H1 (cell line): ENCODE results near the gene GJB4. TPM values are rescaled to one million over a fixed set of nuclear protein-coding genes. Genes with fewer than 3 reads are reported as not detected.

ENCODE experiments used
- CTCF ChIA-PET: fragments of 300-600 bp; sonication (Branson Sonifier 250); formaldehyde crosslinking; loops from one replicate; lab custom pipeline; 2021; ENCODE audit not compliant: partially characterized antibody; lab: Charles Lee
- POLR2A ChIA-PET: fragments of 300-600 bp; sonication (Branson Sonifier 250); formaldehyde crosslinking; loops from one replicate; lab custom pipeline; 2021; ENCODE audit warnings: inconsistent platforms; ENCODE audit not compliant: partially characterized antibody; lab: Charles Lee
- DNase-seq, 2 experiments: peaks; one replicate each; pipeline versions ENCODE4 v3.0.0 to v3.0.0-alpha.2; 2010 to 2022; ENCODE audit warnings: low spot score in 2 of 2, low read depth in 1 of 2, mixed read lengths in 1 of 2
- FAIRE-seq: peaks from 2 replicates; lab custom pipeline; 2011; peaks lifted over from hg19 to GRCh38; lab: Jason Lieb, UNC
- H2AFZ ChIP-seq: 2 replicates; pipeline ENCODE4 v1.8.1; 2012; ENCODE audit warnings: low read length, inconsistent platforms
- H2AK5ac ChIP-seq: 2 replicates; pipeline ENCODE4 v1.6.1; 2013; ENCODE audit warnings: low read depth, low read length
- H2BK120ac ChIP-seq: replicated peaks from 2 replicates; pipeline ENCODE3; 2013; ENCODE audit warnings: low read depth, low read length, inconsistent platforms
- H2BK12ac ChIP-seq: 2 replicates; pipeline ENCODE4 v1.6.1; 2013; ENCODE audit warnings: low read depth, low read length
- H2BK15ac ChIP-seq: 2 replicates; pipeline ENCODE4 v1.6.1; 2013; ENCODE audit warnings: low read length
- H2BK20ac ChIP-seq: 2 replicates; pipeline ENCODE4 v1.6.1; 2013; ENCODE audit warnings: low read length
- H2BK5ac ChIP-seq: 2 replicates; pipeline ENCODE4 v1.6.1; 2013; ENCODE audit warnings: low read depth, low read length
- H3K14ac ChIP-seq: 2 replicates; pipeline ENCODE4 v1.6.1; 2013; ENCODE audit warnings: inconsistent platforms; ENCODE audit not compliant: insufficient read length
- H3K18ac ChIP-seq: 2 replicates; pipeline ENCODE4 v1.6.1; 2013; ENCODE audit warnings: low read length; ENCODE audit errors: extremely low read depth
- H3K23ac ChIP-seq: 2 replicates; pipeline ENCODE4 v1.6.1; 2013; ENCODE audit warnings: inconsistent platforms; ENCODE audit not compliant: insufficient read length
- H3K23me2 ChIP-seq: 2 replicates; pipeline ENCODE4 v1.6.1; 2013; ENCODE audit warnings: low read depth, low read length
- H3K27ac ChIP-seq: 2 replicates; pipeline ENCODE4 v1.6.1; 2011; ENCODE audit warnings: low read depth, low read length, inconsistent platforms
- H3K27me3 ChIP-seq, 4 experiments: replicated peaks in 1 of 4; 1 replicate in 1 of 4; 2 replicates in 3 of 4; pipeline versions ENCODE4 v1.6.1 to v1.8.1; 2011 to 2013; ENCODE audit warnings: low read length in 3 of 4, mild to moderate bottlenecking in 3 of 4, inconsistent platforms in 2 of 4, mixed read lengths in 2 of 4, moderate library complexity in 1 of 4; ENCODE audit not compliant: control insufficient read depth in 3 of 4, insufficient read depth in 3 of 4; ENCODE audit errors: extremely low read depth in 1 of 4
- H3K36me3 ChIP-seq, 4 experiments: 2 replicates each; pipeline versions ENCODE4 v1.6.1 to v1.8.1; 2011 to 2013; ENCODE audit warnings: mild to moderate bottlenecking in 4 of 4, low read length in 3 of 4, moderate library complexity in 2 of 4, control low read depth in 1 of 4, inconsistent platforms in 1 of 4; ENCODE audit not compliant: insufficient read depth in 4 of 4, control insufficient read depth in 2 of 4
- H3K4ac ChIP-seq: replicated peaks from 2 replicates; pipeline ENCODE3; 2013; ENCODE audit warnings: low read length, low read depth, mixed read lengths, inconsistent platforms; ENCODE audit not compliant: insufficient read length
- H3K4me1 ChIP-seq, 4 experiments: replicated peaks in 1 of 4; 1 replicate in 1 of 4; 2 replicates in 3 of 4; pipeline versions ENCODE4 v1.6.1 to v1.8.1; 2011 to 2013; ENCODE audit warnings: low read length in 3 of 4, inconsistent platforms in 2 of 4, mixed read lengths in 1 of 4; ENCODE audit not compliant: insufficient read depth in 4 of 4, control insufficient read depth in 3 of 4
- H3K4me2 ChIP-seq, 2 experiments: 2 replicates each; pipeline versions ENCODE4 v1.6.1 to v1.8.1; 2011 to 2013; ENCODE audit warnings: low read depth in 2 of 2, low read length in 2 of 2, control low read depth in 1 of 2, inconsistent platforms in 1 of 2, mild to moderate bottlenecking in 1 of 2; ENCODE audit not compliant: insufficient read depth in 1 of 2
- H3K4me3 ChIP-seq, 4 experiments: fragments of 200-600, 300-600 bp in 1 of 4; sonication (generic), shearing (Covaris generic), sonication (Bioruptor Twin) in 1 of 4; 2 replicates each; pipeline versions ENCODE4 v1.5.1 to v1.8.1; 2011 to 2016; ENCODE audit warnings: low read length in 4 of 4, low read depth in 3 of 4, control low read depth in 2 of 4, inconsistent platforms in 2 of 4, mild to moderate bottlenecking in 2 of 4, mixed read lengths in 1 of 4, moderate library complexity in 1 of 4; ENCODE audit not compliant: insufficient read depth in 2 of 4; ENCODE audit errors: extremely low read depth in 1 of 4
- H3K56ac ChIP-seq: replicated peaks from 2 replicates; pipeline ENCODE3; 2013; ENCODE audit warnings: low read depth, mild to moderate bottlenecking, mixed read lengths, low read length, inconsistent platforms; ENCODE audit not compliant: insufficient read length
- H3K79me1 ChIP-seq: 2 replicates; pipeline ENCODE4 v1.6.1; 2013; ENCODE audit warnings: low read depth, low read length, control low read depth
- H3K79me2 ChIP-seq, 2 experiments: 2 replicates each; pipeline versions ENCODE4 v1.6.1 to v1.8.1; 2012 to 2013; ENCODE audit warnings: low read length in 2 of 2, mild to moderate bottlenecking in 2 of 2, inconsistent platforms in 1 of 2; ENCODE audit not compliant: insufficient read depth in 2 of 2, control insufficient read depth in 1 of 2
- H3K9ac ChIP-seq, 4 experiments: replicated peaks in 1 of 4; 1 replicate in 1 of 4; 2 replicates in 3 of 4; pipeline versions ENCODE4 v1.6.1 to v1.8.1; 2011 to 2013; ENCODE audit warnings: low read depth in 3 of 4, low read length in 3 of 4, control low read depth in 2 of 4, mild to moderate bottlenecking in 2 of 4, moderate library complexity in 2 of 4, inconsistent platforms in 1 of 4; ENCODE audit errors: extremely low read depth in 1 of 4
- H3K9me3 ChIP-seq, 2 experiments: 2 replicates each; pipeline versions ENCODE4 v1.6.1 to v1.8.1; 2012 to 2013; ENCODE audit warnings: mild to moderate bottlenecking in 2 of 2, moderate library complexity in 2 of 2, control low read depth in 1 of 2, inconsistent platforms in 1 of 2, low read depth in 1 of 2, low read length in 1 of 2, mixed read lengths in 1 of 2; ENCODE audit not compliant: insufficient read depth in 2 of 2
- H4K20me1 ChIP-seq, 2 experiments: replicated peaks in 1 of 2; 2 replicates each; pipeline versions ENCODE3 to v1.8.1; 2011 to 2013; ENCODE audit warnings: inconsistent platforms in 2 of 2, low read length in 2 of 2, mild to moderate bottlenecking in 1 of 2; ENCODE audit not compliant: insufficient read depth in 2 of 2, control insufficient read depth in 1 of 2
- H4K5ac ChIP-seq: 2 replicates; pipeline ENCODE4 v1.6.1; 2013; ENCODE audit warnings: low read length, low read depth, mixed read lengths, inconsistent platforms; ENCODE audit not compliant: insufficient read length
- H4K8ac ChIP-seq: 2 replicates; pipeline ENCODE4 v1.8.0; 2013; ENCODE audit warnings: mild to moderate bottlenecking, moderate library complexity, low read length, inconsistent platforms; ENCODE audit not compliant: insufficient read depth; ENCODE audit errors: extremely low read depth
- H4K91ac ChIP-seq: replicated peaks from 2 replicates; pipeline ENCODE3; 2013; ENCODE audit warnings: low read length, mixed read lengths, inconsistent platforms; ENCODE audit not compliant: insufficient read length
- GABPA ChIP-seq: IDR thresholded peaks from 2 replicates; pipeline ENCODE4 v1.6.1; 2011; ENCODE audit warnings: mild to moderate bottlenecking, low read length, moderate library complexity, borderline replicate concordance; ENCODE audit not compliant: insufficient read depth
- MAFK ChIP-seq: IDR thresholded peaks from 2 replicates; pipeline ENCODE4 v1.6.1; 2012; ENCODE audit warnings: low read depth, mild to moderate bottlenecking, improper control_type of control experiment, low read length
- WGBS, 2 experiments: shearing (Covaris generic) in 1 of 2; methylation state at CpG; one replicate each; pipeline versions ENCODE4 v1.1.6 to v1.1.7; 2013 to 2015; ENCODE audit warnings: low lambda C conversion rate in 2 of 2, mixed read lengths in 2 of 2, inconsistent platforms in 1 of 2, low coverage in 1 of 2, missing lambda C conversion rate in 1 of 2; ENCODE audit not compliant: insufficient replicate concordance in 2 of 2, insufficient coverage in 1 of 2, insufficient read length in 1 of 2; ENCODE audit errors: extremely low coverage in 1 of 2, missing lambda C conversion rate in 1 of 2; 5-methylcytosine and 5-hydroxymethylcytosine counted together
- polyA plus RNA-seq, 7 experiments: library from polyadenylated mRNA; depleted of rRNA in 3 of 7; stranded (reverse) in 5 of 7; unstranded in 2 of 7; fragments of >200 nt in 5 of 7; fragments of 200-250 nt in 2 of 7; gene quantifications; 1 replicate in 5 of 7; 2 replicates in 1 of 7; 4 replicates in 1 of 7; pipeline versions ENCODE4 v1.2.1 to v1.2.3, GENCODE V29; 2011 to 2013; ENCODE audit warnings: missing spikeins in 2 of 7, mixed read lengths in 2 of 7
- total RNA-seq: library from RNA; stranded (reverse); fragmentation: NEBNext Ultra II Directional; extraction: Animal tissue kit (Norgen Biotek cat#: 25700); gene quantifications from 2 replicates; pipeline ENCODE4 v1.2.1, GENCODE V29; 2021
- TF ChIP-seq, protein P1 (sequence below): IDR thresholded peaks from 2 replicates; pipeline ENCODE4 v1.6.1; 2011; ENCODE audit warnings: low read depth, mild to moderate bottlenecking, low read length; ENCODE audit not compliant: insufficient read depth

GJB4 gene
- total and polyA plus RNA-seq, 2 of the 8 experiments (the other 6 are each of a cell fraction or from before 2014, with no cell fraction given): 0.20 to 0.41 TPM

DNA sequence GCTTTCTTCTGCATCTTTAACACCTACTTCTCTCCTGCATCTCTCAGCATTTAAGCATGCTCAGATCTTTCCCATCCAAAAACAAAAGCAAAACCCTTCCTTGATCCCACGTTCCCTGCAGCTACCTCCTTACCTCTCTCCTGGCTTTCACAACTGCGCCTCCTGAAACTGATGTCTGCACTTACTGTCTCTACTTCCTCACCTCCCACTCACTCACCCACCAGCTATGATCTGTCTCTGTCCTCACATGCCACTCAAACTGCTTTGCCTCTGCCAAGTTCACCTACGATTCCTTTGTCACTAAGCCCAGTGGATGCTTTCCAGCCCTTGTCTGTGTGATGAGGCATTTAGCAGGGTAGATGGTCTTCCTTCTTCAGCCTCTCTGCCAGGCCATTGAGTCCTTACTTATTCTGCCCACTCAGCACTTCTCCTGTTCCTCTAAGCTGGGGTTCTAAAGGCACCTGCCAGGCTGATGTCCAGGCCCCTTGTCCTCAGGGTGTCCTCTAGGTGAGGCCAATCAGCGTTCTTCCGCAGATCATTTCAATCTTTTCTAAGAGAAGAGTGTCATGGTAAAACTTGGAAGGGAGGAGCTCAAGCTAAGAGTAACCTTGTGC is 11.5 kb downstream of the GJB4 start:
- Histone ChIP-seq H3K4me1 (no peaks in the 10 kb centered on the region), H3K9ac (no peak overlapping the region), H4K5ac (no peak overlapping the region), H3K4me3 (no peak overlapping the region), H3K23ac (no peak overlapping the region), H4K8ac (no peak overlapping the region), H4K91ac (no peak overlapping the region), H2AFZ (no peak overlapping the region), H3K14ac (no peak overlapping the region), H2BK20ac (no peak overlapping the region; the same call in 1 of the 2 replicates), H3K79me1 (no peaks in the 10 kb centered on the region), H3K4ac (no peak overlapping the region), H3K27ac (no peak overlapping the region), H3K4me2 (no peak overlapping the region), H2AK5ac (no peak overlapping the region), H2BK5ac (no peak overlapping the region), H3K18ac (no peak overlapping the region), H3K36me3 (no peaks in the 10 kb centered on the region), H3K56ac (no peak overlapping the region), H2BK12ac (no peak overlapping the region), H3K27me3 (0 out of 7 replicates have a peak, but pooled peaks cover 0 to 4% (median 0%) of the 10 kb centered on the region in 4 experiments), H2BK120ac (no peak overlapping the region), H3K23me2 (0 out of 2 replicates have a peak, but pooled peaks cover 2% of the 10 kb centered on the region), H4K20me1 (no peaks in the 10 kb centered on the region), H3K79me2 (no peaks in the 10 kb centered on the region), H3K9me3 (no peaks in the 10 kb centered on the region), H2BK15ac (no peak overlapping the region)
- no peak for FAIRE-seq
- no peak for TF ChIP-seq GABPA
- TF ChIP-seq, protein P1, sequence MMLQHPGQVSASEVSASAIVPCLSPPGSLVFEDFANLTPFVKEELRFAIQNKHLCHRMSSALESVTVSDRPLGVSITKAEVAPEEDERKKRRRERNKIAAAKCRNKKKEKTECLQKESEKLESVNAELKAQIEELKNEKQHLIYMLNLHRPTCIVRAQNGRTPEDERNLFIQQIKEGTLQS: no peak
- TF ChIP-seq MAFK: peak; percentile 35; the same call in 1 of the 2 replicates
- ChIA-PET CTCF (interaction anchor here (0.7 to 1.8 kb wide), 6 partner anchors 9 to 96 kb away, joined by 3 to 4 read pairs (median 3); no protein-coding TSS in a partner anchor), POLR2A (interaction anchor here (1.2 kb wide), 1 partner anchor 11 kb away, joined by 3 read pairs; no protein-coding TSS in a partner anchor)
- WGBS, 2 experiments: 94% methylated on average over 5 of the region's 5 CpGs; no CpG with 5 or more reads in 1 of the 2 experiments
- DNase-seq: no peak
